ENCODE measurements around the gene F2RL3. TPM values are rescaled to one million over a fixed set of nuclear protein-coding genes. Genes with fewer than 3 reads are reported as not detected.
"Not testable (repeated sequence)": the region's sequence is repeated elsewhere in the genome, so short reads cannot be mapped to it uniquely, and the experiment has no call there.

The F2RL3 gene
- total RNA-seq, 2 donors from 2014 or later, result 1.5 to 2.0 TPM

GRCh38 chr19:16930753-16931152 lies 42.0 kb downstream of the F2RL3 start:
- DNase-seq (ENCODE audit: low spot score) (no peak), ATAC-seq (no peak)
- Mint-ChIP-seq H3K36me3 (peaks cover 22% of the 10 kb centered on the region), H3K27ac (no peak overlapping the region), H3K4me1 (ENCODE audit: low read depth in 2 of 2) (no peaks in the 10 kb centered on the region), H3K27me3 (peaks cover 17 to 21% of the 10 kb centered on the region in 2 donors), H3K9me3 (peaks cover 17% of the 10 kb centered on the region), H3K4me3 (no peak overlapping the region)

GRCh38 chr19:16931306-16931705 lies 42.5 kb downstream of the F2RL3 start:
- no peaks in the 10 kb centered on the region for H3K4me1 Mint-ChIP-seq (ENCODE audit: low read depth in 2 of 2)
- H3K36me3 Mint-ChIP-seq, result peaks cover 22% of the 10 kb centered on the region
- peaks cover 17% of the 10 kb centered on the region for H3K9me3 Mint-ChIP-seq
- DNase-seq (ENCODE audit: low spot score) (no peak), ATAC-seq (no peak)
- peaks cover 17 to 21% of the 10 kb centered on the region in 2 donors for H3K27me3 Mint-ChIP-seq
- H3K27ac Mint-ChIP-seq, result no peak overlapping the region
- no peak overlapping the region for H3K4me3 Mint-ChIP-seq

DNA sequence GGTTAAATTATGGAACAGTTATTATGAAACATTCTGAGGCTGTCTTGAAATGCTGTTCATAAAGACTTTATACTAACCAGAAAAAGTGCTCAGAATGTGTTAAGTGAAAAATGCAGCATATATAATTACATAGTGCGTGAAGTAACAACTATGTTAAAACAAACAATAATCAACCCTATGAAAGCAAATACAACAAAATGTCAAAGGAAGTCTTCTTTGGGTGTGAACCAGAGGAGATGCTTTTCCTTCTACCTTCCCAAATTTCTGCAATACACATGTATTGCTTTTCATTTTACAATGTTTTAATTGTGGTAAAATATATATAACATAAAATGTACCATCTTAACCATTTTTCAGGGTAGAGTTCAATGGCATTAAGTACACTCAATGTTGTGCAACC lies 45.7 kb downstream of the F2RL3 start:
- Mint-ChIP-seq H3K4me3 (no peak overlapping the region), H3K27me3 (peaks cover 9 to 18% of the 10 kb centered on the region in 2 donors), H3K27ac (no peak overlapping the region), H3K9me3 (peaks cover 15% of the 10 kb centered on the region), H3K36me3 (peaks cover 16% of the 10 kb centered on the region), H3K4me1 (ENCODE audit: low read depth in 2 of 2) (no peaks in the 10 kb centered on the region)
- ATAC-seq, result no peak
- DNase-seq (ENCODE audit: low spot score), result no peak

- Mint-ChIP-seq H3K36me3 (peaks cover 16% of the 10 kb centered on the region), H3K4me1 (ENCODE audit: low read depth in 2 of 2) (no peaks in the 10 kb centered on the region), H3K9me3 (peaks cover 15% of the 10 kb centered on the region), H3K4me3 (no peak overlapping the region), H3K27me3 (peaks cover 9 to 12% of the 10 kb centered on the region in 2 donors), H3K27ac (no peak overlapping the region)
- DNase-seq (ENCODE audit: low spot score) (no peak), ATAC-seq (no peak)
Observed at GRCh38 chr19:16936901-16937300, 48.1 kb downstream of the F2RL3 start.

DNA sequence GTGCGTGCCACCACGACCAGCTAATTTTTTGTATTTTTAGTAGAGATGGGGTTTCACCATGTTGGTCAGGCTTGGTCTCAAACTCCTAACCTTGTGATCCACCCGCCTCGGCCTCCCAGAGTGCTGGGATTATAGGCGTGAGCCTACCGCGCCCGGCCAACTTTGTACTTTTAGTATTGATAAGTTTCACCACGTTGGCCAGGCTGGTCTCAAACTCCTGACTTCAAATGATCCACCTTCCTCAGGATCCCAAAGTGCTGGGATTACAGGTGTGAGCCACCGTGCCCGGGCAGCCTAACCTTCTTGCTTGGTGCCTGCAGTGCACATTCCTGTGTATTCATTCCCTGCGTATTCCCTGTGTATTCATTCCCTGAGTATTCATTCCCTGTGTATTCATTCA lies 49.0 kb downstream of the F2RL3 start:
- ATAC-seq; H3K27ac Mint-ChIP-seq; DNase-seq (ENCODE audit: low spot score); H3K4me1 Mint-ChIP-seq (ENCODE audit: low read depth in 2 of 2); H3K4me3 Mint-ChIP-seq: not testable (repeated sequence)
- peaks cover 16% of the 10 kb centered on the region for H3K36me3 Mint-ChIP-seq
- peaks cover 9 to 12% of the 10 kb centered on the region in 2 donors for H3K27me3 Mint-ChIP-seq
- H3K9me3 Mint-ChIP-seq, result peaks cover 15% of the 10 kb centered on the region

DNA sequence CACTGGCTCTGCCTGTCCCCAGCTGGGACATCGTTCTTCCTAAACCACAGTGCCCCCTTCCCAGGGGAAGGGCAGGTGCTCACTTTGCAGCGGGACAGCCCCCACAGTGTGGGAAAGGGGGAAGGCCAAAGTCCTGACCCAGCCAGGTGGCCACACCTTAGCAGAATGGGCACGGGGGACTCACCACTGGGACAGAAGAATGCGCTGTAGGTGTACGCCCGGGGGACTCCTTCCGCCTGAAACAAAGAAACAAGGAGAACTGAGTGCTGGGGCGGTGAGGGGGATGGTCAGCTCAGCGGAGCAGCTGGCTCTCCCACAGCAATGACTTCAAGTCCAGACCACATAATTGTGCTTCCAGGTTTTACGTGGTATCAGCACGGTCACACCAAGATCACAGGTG lies 49.4 kb downstream of the F2RL3 start:
- H3K9me3 Mint-ChIP-seq, result peaks cover 14% of the 10 kb centered on the region
- H3K4me3 Mint-ChIP-seq, result no peak overlapping the region
- H3K27me3 Mint-ChIP-seq, result peaks cover 9 to 12% of the 10 kb centered on the region in 2 donors
- peaks cover 16% of the 10 kb centered on the region for H3K36me3 Mint-ChIP-seq
- H3K27ac Mint-ChIP-seq, result no peak overlapping the region
- ATAC-seq (no peak), DNase-seq (ENCODE audit: low spot score) (no peak)
- H3K4me1 Mint-ChIP-seq (ENCODE audit: low read depth in 2 of 2), result no peaks in the 10 kb centered on the region

DNA sequence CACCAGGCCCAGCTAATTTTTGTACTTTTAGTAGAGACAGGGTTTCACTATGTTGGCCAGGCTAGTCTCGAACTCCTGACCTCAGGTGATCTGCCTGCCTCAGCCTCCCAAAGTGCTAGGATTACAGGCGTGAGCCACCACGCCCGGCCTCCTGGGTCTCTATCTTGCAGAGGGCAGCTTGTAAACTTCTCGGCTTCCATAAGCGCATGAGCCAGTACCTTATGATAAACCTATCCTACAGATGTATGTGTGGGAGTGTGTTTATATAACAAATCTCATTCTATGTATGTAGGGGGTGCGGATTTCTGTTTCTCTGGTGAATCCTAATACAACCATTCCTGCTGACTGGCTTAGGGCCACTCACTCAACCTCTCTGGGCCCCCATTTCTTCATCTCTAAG lies 51.3 kb downstream of the F2RL3 start:
- not testable (repeated sequence) for H3K4me1 Mint-ChIP-seq (ENCODE audit: low read depth in 2 of 2); DNase-seq (ENCODE audit: low spot score)

GRCh38 chr19:16940626-16941025 lies 51.8 kb downstream of the F2RL3 start:
- no peak for DNase-seq (ENCODE audit: low spot score)
- peaks cover under 1% of the 10 kb centered on the region for H3K36me3 Mint-ChIP-seq
- H3K27ac Mint-ChIP-seq, result no peak overlapping the region
- H3K27me3 Mint-ChIP-seq, result peaks cover 0 to 3% of the 10 kb centered on the region in 2 donors
- ATAC-seq, result no peak
- no peaks in the 10 kb centered on the region for H3K4me1 Mint-ChIP-seq (ENCODE audit: low read depth in 2 of 2)
- no peaks in the 10 kb centered on the region for H3K9me3 Mint-ChIP-seq
- no peak overlapping the region for H3K4me3 Mint-ChIP-seq

More for the DNA sequence above, 51.3 kb downstream of the F2RL3 start:
- not testable (repeated sequence) for H3K27me3 Mint-ChIP-seq, H3K9me3 Mint-ChIP-seq, H3K4me3 Mint-ChIP-seq, H3K36me3 Mint-ChIP-seq, H3K27ac Mint-ChIP-seq, ATAC-seq

Other genes with a start within 250 kb of the F2RL3 start
- gene SMIM7, start 228.9 kb upstream of the F2RL3 start, total RNA-seq, result 10 to 100 TPM; 53.8 to 75.5 TPM
- gene TMEM38A, start 227.9 kb upstream of the F2RL3 start, total RNA-seq, result under 1 TPM in 1 of 2 donors, not detected in 1; 0.31 TPM
- not detected for gene NWD1, start 169.2 kb upstream of the F2RL3 start, total RNA-seq
- 10 to 100 TPM; 33.0 to 53.2 TPM for gene SIN3B, start 59.6 kb upstream of the F2RL3 start, total RNA-seq
- under 1 TPM; 0.39 to 0.81 TPM for gene CPAMD8, start 137.8 kb downstream of the F2RL3 start, total RNA-seq
- 10 to 100 TPM; 25.6 to 46.1 TPM for gene HAUS8, start 186.5 kb downstream of the F2RL3 start, total RNA-seq
- gene MYO9B, start 186.8 kb downstream of the F2RL3 start, total RNA-seq, result 100 to 1,000 TPM; 251 to 283 TPM